DMS 273 (cell line): Measurements from ENCODE around the gene NMU.
"Not testable (repeated sequence)": the region's sequence is repeated elsewhere in the genome, so short reads cannot be mapped to it uniquely, and the experiment has no call there.

Experiments used
- DNase-seq: peaks from one replicate; lab custom pipeline; 2025; ENCODE audit not compliant: unreplicated experiment; lab: John Stamatoyannopoulos, UW

NMU gene

GRCh38 chr4:55635741-55636655 is at the start of gene NMU:
TSS of gene NMU (minus strand) at chr4:55636298. CDS start at chr4:55636192, 106 bp downstream.
- peak; percentile 81 for DNase-seq

DNA sequence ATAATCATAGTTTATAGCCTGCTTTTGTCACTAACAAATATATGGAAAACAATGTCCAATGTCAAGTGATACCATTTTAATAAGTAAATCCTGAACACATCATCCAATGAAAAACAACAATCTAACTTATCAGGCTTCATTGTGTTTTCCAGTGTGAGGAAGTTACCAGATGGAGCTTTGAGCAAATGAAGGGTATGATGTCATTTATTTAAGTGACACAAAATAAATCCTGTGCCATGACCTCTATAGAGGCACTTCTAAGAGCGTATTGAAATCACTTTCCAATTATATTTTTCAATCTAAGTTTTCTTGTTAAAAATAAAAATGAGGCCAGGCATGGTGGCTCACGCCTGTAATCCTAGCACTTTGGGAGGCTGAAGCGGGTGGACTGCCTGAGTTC is 48.2 kb upstream of the NMU start:
- no peak for DNase-seq

GRCh38 chr4:55682797-55683196 is 46.7 kb upstream of the NMU start:
- DNase-seq = not testable (repeated sequence)

DNA sequence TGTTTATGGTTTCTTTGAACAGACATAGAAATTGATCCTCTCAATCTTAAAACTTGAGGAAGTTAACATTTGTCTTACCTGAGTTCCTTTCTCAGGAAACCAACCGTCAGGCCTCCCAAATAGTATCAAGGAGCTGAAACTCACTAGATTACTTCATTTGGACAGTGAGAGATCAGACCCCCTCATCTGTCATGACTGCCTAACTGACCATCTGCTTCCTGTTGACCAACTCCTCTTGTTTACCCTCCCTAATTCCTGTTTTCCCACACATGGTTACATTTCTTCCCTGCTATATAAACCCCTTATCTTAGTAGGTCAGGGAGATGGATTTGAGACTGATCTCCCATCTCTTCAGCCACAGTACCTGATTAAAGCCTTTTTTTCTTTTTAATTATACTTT is 46.2 kb upstream of the NMU start:
- no peak for DNase-seq

DNA sequence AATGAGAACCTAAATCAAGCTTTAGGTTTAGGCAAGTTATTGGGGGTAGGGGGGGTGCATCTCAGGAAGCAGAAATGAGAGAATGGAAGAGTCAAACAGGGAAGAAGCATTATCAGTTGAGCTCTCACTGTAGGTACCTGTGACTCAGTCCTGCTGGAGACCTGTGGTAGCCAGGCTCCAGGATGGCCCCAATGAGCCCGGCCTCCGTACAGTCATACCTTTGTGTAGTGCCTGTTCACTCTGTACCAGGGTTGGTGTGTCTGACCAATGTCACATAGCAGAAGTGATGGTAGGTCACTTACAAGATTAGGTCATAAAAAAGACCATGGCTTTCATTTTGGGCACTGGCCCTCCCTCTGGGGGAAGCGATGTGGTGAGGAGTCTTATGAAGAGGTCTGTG is 45.3 kb upstream of the NMU start:
- no peak for DNase-seq

DNA sequence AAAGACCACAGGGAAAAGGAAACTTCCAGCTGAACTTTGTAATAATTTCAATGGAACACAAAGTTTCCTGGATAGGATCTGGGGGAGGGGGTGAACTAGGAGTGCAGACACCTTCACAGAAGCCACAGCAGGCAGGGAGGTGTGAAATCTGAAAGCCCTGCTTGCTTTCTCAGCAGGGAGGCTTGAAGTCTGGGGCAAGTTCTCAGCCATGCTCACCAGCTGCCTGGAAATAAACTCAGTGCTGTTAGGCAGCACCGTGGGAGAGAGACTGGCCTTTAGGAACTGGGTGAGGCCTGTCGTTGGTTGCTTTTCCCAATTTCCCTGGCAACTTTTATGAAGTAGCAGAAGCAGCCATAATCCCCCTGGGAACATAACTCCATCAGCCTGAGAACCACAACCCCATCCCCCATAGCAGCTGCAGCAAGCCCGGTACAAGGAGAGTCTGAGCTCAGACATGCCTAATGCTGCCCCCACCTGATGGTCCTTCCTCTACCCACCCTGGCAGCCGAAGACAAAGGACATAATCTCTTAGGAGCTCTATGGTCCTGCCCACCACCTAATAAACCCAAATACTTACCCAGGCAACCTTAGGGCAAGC is 39.2 kb upstream of the NMU start:
- peak; percentile 68 for DNase-seq

DNA sequence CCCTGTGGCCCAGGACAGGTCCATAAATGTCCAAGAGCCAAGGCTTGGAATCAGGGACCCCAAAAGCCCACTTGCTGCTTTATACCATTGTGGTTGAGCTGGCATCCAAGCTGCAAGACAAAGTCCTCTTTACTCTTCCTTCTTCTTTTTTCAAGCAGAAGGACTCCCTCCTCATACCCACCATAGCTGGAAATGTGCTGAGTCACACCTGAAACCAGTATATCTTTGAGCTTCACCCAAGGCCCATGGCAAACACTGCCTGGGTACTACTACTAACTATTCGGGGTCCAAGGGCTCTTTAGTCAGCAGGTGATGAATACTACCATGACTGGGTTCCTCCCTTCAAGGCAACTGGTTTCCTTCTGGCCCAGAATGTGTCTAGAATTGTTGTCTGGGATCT is 37.3 kb upstream of the NMU start:
- DNase-seq = no peak

GRCh38 chr4:55671667-55672066 is 35.6 kb upstream of the NMU start:
- no peak for DNase-seq

- DNase-seq = no peak
Observed at GRCh38 chr4:55670695-55671094, 34.6 kb upstream of the NMU start.

- no peak for DNase-seq
Observed at GRCh38 chr4:55668449-55668848, 32.4 kb upstream of the NMU start.

GRCh38 chr4:55666535-55666934 is 30.4 kb upstream of the NMU start:
- no peak for DNase-seq

DNA sequence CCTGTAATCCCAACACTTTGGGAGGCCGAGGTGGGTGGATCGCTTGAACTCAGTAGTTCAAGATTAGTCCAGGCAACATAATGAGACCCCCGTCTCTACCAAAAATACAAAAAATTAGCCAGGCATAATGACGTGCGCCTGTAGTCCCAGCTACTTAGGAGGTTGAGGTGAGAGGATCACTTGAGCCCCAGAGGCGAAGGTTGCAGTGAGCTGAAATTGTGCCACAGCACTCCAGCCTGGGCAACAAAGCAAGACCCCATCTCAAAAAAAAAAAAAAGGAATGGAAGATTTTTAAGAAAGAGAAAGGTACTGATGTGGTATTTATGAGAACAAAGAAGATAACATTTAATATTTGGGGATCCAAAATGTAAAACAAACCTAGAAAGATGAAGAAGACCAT is 27.0 kb upstream of the NMU start:
- no peak for DNase-seq

GRCh38 chr4:55661398-55662056 is 25.4 kb upstream of the NMU start:
- no peak for DNase-seq

DNA sequence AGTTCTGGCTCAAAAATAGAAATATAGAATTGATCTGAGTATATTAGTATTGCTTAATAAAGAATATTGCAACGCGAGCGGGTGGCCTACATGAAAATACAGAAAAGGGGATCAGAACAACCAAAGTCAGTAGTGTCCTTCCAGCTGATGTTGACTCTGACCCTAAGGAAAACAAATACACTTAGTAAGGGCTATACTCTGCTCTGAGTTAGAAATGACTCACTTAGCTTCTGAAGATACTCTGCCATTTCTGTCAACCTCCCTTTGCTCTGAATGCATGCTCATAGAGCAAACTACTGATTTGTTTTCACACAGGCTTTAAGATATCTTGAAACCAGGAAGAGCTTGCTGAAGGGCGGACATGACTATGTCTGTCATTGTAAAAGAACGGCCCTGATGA is 22.6 kb upstream of the NMU start:
- no peak for DNase-seq

GRCh38 chr4:55654131-55654530 is 18.0 kb upstream of the NMU start:
- DNase-seq = no peak

DNA sequence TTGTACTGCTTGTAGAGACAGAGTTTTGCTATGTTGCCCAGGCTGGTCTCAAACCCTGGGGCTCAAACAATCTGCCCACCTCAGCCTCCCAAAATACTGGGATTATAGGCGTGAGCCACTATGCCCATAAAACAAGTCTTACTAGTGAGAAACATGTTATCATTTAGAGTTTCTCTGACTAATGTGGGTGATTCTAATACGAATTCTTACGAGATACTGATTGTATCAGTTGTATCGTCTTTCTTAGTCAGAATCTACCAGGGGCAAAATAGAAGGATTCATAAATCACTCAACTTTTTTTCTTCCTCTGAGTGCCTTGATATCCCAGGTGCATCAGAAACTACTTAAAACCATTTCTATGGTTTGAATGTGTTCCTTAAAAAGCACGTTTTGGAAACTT is 14.4 kb upstream of the NMU start:
- DNase-seq = no peak

- no peak for DNase-seq
Observed at GRCh38 chr4:55637272-55637820, 1.2 kb upstream of the NMU start.

DNA sequence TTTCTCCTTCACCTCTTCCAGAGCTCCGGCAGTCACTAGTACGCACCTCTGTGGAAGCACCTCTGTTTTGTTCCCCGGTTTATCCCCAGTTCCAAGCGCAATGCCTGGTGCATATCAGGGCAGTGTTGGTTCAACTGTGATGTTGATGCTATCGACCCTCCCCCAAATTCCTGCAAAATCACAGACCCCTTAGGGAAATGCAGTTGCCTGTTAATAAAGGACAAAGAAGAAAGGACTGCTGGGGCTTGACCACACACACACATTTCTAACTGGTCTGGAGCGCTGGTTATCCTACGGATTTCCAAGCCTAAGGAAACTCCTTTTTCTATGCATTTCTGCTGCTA is 530 bp upstream of the NMU start:
- no peak for DNase-seq

GRCh38 chr4:55635282-55635681 is 816 bp downstream of the NMU start:
- peak; percentile 60 for DNase-seq

DNA sequence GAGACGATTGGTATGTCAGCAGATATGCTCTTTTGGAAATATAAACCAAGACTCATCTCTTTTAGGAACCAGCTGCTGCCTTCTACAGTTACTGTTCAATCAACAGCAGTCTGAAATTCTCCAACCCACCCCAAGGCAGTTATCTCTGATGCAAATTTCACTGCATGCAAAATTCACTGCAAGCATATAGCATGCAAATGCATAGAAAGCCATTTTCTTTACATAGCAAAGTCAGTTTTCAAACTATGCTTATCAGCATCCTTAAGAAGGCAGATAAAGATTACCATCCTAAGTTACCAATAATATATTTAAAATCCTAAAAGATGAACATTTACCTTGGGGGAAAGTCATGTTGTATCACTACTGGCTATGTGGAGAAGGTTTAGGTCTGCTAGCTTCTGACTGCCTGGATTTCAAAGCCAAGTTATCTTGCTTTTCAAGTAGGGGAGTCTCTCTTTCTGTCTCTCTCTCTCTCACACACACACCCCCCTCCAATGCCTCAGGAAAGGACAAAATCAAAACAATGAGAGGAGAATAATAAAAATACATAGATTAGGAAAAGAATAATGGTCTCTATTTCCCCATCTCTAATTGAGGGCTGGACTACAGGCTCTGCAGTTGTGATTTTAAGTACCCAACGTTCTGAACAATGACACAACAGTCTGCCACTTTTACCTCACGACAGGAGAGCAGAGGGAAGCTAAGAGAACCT is 1.5 kb downstream of the NMU start:
- peak; percentile 3 for DNase-seq

DNA sequence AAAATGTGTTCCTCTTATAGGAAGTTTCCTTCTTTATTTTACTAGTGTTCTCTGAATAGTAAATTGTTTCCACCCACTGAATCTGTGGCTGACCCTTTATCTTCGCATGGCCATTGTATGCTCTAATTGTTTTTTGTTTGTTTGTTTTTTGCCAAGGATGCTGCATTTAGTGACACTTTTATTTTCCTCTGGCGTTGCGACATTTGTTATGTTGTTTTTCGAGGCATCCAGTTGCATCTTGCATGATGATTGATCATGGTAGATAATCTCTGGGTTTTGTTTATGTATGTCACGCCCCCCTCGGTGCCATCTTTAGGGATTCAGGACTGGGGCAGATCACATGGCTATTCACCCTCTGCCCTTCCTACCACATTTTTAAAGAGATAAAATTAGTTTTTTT is 2.2 kb downstream of the NMU start:
- DNase-seq = no peak
